Upper lobe of left lung (tissue), 4 donors: Measurements from ENCODE around the gene LDB2.

Experiments used
- POLR2A ChIP-seq, 4 donors: fragments of 450-650 bp; IDR thresholded peaks; one replicate each; pipeline ENCODE4 v1.5.1; 2016 to 2017; ENCODE audit warnings: antibody characterized with exemption in 4 of 4, mild to moderate bottlenecking in 2 of 4
- TF ChIP-seq, protein P1 (sequence below), 6 experiments: fragments of 450-650 bp in 4 of 6; fragments of 200-600 bp in 2 of 6; sonication (generic) in 2 of 6; IDR thresholded peaks; one replicate each; pipeline ENCODE4 v1.5.1; 2016 to 2019; ENCODE audit warnings: antibody characterized with exemption in 6 of 6

DNA sequence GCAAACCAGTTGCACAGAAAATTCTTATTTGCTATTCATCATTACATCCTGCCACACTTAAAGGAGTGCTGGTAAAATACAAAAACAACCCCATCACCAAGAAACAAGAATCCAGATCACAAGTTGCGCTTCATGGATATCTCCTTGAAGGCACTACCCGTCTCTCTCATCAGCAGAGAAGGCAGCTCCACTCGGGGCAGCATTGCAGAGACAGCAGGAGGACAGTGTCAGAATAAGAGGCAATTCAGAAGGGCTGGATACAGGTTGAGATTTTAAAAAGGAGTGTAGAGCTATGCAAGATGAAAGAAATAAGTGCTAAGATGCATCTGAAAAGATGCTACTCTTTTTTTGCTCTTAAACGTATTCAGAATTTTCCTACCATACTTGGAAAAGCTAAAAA is 71.4 kb downstream of the LDB2 start:
- TF ChIP-seq POLR2A (IDR thresholded peaks at IDR 0.05), result no peak
- TF ChIP-seq, protein P1, sequence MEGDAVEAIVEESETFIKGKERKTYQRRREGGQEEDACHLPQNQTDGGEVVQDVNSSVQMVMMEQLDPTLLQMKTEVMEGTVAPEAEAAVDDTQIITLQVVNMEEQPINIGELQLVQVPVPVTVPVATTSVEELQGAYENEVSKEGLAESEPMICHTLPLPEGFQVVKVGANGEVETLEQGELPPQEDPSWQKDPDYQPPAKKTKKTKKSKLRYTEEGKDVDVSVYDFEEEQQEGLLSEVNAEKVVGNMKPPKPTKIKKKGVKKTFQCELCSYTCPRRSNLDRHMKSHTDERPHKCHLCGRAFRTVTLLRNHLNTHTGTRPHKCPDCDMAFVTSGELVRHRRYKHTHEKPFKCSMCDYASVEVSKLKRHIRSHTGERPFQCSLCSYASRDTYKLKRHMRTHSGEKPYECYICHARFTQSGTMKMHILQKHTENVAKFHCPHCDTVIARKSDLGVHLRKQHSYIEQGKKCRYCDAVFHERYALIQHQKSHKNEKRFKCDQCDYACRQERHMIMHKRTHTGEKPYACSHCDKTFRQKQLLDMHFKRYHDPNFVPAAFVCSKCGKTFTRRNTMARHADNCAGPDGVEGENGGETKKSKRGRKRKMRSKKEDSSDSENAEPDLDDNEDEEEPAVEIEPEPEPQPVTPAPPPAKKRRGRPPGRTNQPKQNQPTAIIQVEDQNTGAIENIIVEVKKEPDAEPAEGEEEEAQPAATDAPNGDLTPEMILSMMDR (IDR thresholded peaks at IDR 0.05), result no peak
